Right lobe of liver (tissue), 4 donors: ENCODE measurements around the gene TUT4.

Experiments
- CTCF ChIP-seq, 4 donors: fragments of 200-600 bp in 3 of 4; fragments of 450-650 bp in 1 of 4; IDR thresholded peaks; one replicate each; pipeline versions ENCODE4 v1.5.1 to v1.8.0; 2016 to 2022; ENCODE audit warnings: antibody characterized with exemption in 4 of 4, mild to moderate bottlenecking in 2 of 4
- POLR2A ChIP-seq: fragments of 450-650 bp; IDR thresholded peaks from one replicate; pipeline ENCODE4 v1.6.1; 2017; ENCODE audit warnings: antibody characterized with exemption, mild to moderate bottlenecking
- donor health status: DM: no; HTN: no; CAD: no.
- donor health status: DM: no; HTN: no; CAD: no.
- donor health status: DM: no; HTN: yes; CAD: no.

GRCh38 chr1:52542085-52542688 is 10.7 kb downstream of the TUT4 start:
- TF ChIP-seq CTCF (IDR thresholded peaks at IDR 0.05) (no peak), POLR2A (no peak)
